ENCODE measurements around the gene SLC7A14.

Gene SLC7A14

DNA sequence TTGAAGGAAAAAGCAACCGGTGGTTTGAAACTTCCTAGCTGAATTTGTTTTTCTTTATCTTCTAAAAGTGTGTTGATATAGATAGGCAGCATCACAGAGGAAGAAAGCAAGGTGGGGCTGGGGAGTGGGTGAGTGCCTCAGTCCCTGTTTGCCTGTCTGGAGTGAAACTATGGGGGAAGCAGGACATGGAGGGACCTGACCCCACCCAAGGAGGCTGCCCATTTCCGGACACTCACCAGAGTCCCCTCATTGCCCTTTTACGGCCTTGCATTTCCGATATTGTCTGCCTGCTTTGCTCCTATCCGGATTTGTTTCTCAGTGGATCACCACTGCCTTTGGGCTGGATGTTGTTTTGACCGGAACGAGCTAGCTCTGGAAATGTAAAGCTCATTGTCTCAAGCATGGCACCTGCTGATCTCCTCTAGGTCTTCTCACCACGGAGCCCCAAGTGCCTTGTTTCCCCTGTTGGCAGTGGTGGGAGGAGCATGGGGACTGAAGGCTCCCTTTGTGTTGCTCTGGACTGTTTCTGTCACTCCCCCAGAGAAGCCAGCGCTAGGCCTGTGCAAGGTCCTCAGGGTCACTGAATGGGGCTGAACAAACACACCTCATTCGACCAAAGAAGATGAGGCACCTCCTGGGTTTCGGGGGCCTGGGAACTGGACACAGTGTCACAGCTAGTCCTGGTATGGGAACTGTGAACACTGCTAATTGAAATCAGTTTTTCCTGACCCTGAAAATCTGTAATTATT, 160.2 kb downstream of the SLC7A14 start:
- no peak overlapping the region for H3K4ac ChIP-seq (ENCODE audit: low read depth, low read length)
- peaks cover 2% of the 10 kb centered on the region for H3K79me1 ChIP-seq (ENCODE audit: low read length)
- H3K4me3 ChIP-seq (ENCODE audit: low read length): no peak overlapping the region
- no peak overlapping the region for H2AK5ac ChIP-seq (ENCODE audit: low read length)
- H2BK5ac ChIP-seq (ENCODE audit: low read length): no peak overlapping the region
- H4K5ac ChIP-seq (ENCODE audit: low read length): no peak overlapping the region
- no peak overlapping the region for H3K23ac ChIP-seq (ENCODE audit: low read length)
- peak overlapping the region; percentile 16 for H3K27ac ChIP-seq (ENCODE audit: low read depth, low read length)
- no peak overlapping the region for H3K4me2 ChIP-seq (ENCODE audit: low read length)
- peaks cover 6% of the 10 kb centered on the region for H3K36me3 ChIP-seq (ENCODE audit: control insufficient read depth, insufficient read depth, low read length)
- peak overlapping the region; percentile 5 for H3K56ac ChIP-seq (ENCODE audit: low read length)
- no peak overlapping the region for H3K18ac ChIP-seq (ENCODE audit: low read length)
- no peak overlapping the region for H4K8ac ChIP-seq (ENCODE audit: low read depth, low read length)
- no peak overlapping the region for H2BK15ac ChIP-seq (replicated peaks; ENCODE audit: low read depth)
- no peak overlapping the region for H3K9ac ChIP-seq (ENCODE audit: low read length)
- WGBS (ENCODE audit: extremely low coverage, insufficient coverage, low lambda C conversion rate): no CpG with 5 or more reads among the region's 11 CpGs
- DNase-seq: peak; percentile 53
- H2BK120ac ChIP-seq (ENCODE audit: low read depth, low read length): no peak overlapping the region
- H3K4me1 ChIP-seq (ENCODE audit: control insufficient read depth, low read depth, low read length): peaks cover 4% of the 10 kb centered on the region
- no peaks in the 10 kb centered on the region for H3K27me3 ChIP-seq (ENCODE audit: insufficient read depth, low read length, poor library complexity)
- H3K79me2 ChIP-seq (ENCODE audit: control insufficient read depth, insufficient read depth, low read length): peaks cover 3% of the 10 kb centered on the region

DNA sequence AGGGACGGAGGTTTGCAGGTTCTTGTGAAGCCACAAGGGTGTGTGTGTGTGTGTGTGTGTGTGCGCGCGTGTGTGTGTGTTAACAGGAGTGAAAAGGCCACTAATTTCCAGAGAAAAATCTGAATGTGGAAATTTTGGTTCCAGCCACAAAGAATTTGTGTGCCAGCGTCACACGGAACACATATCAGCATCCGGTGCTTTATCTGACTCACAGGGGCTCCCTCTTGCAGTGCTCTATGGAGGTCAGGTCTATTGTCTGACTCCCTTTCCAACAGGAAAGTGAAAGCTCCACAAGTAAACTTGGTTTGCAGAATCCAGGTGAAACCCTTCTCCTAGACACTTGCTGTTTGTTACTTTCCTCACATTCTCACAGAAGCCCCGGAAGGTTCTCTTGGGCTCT, 161.0 kb downstream of the SLC7A14 start:
- no peak overlapping the region for H3K9ac ChIP-seq (ENCODE audit: low read length)
- H3K27ac ChIP-seq (ENCODE audit: low read depth, low read length): no peak overlapping the region
- WGBS (ENCODE audit: extremely low coverage, insufficient coverage, low lambda C conversion rate): no CpG with 5 or more reads among the region's 8 CpGs
- no peak for DNase-seq
- peaks cover 6% of the 10 kb centered on the region for H3K36me3 ChIP-seq (ENCODE audit: control insufficient read depth, insufficient read depth, low read length)
- H2BK15ac ChIP-seq (replicated peaks; ENCODE audit: low read depth): no peak overlapping the region
- no peak overlapping the region for H3K18ac ChIP-seq (ENCODE audit: low read length)
- H3K27me3 ChIP-seq (ENCODE audit: insufficient read depth, low read length, poor library complexity): no peaks in the 10 kb centered on the region
- no peak overlapping the region for H2AK5ac ChIP-seq (ENCODE audit: low read length)
- no peak overlapping the region for H4K5ac ChIP-seq (ENCODE audit: low read length)
- no peak overlapping the region for H3K56ac ChIP-seq (ENCODE audit: low read length)
- H2BK5ac ChIP-seq (ENCODE audit: low read length): no peak overlapping the region
- H3K4me1 ChIP-seq (ENCODE audit: control insufficient read depth, low read depth, low read length): peaks cover 7% of the 10 kb centered on the region
- no peak overlapping the region for H4K8ac ChIP-seq (ENCODE audit: low read depth, low read length)
- no peak overlapping the region for H3K23ac ChIP-seq (ENCODE audit: low read length)
- H3K4ac ChIP-seq (ENCODE audit: low read depth, low read length): no peak overlapping the region
- no peak overlapping the region for H3K4me2 ChIP-seq (ENCODE audit: low read length)
- no peak overlapping the region for H2BK120ac ChIP-seq (ENCODE audit: low read depth, low read length)
- no peak overlapping the region for H3K4me3 ChIP-seq (ENCODE audit: low read length)
- H3K79me1 ChIP-seq (ENCODE audit: low read length): peaks cover 4% of the 10 kb centered on the region
- H3K79me2 ChIP-seq (ENCODE audit: control insufficient read depth, insufficient read depth, low read length): peaks cover 3% of the 10 kb centered on the region

GRCh38 chr3:170423001-170423615, 162.8 kb downstream of the SLC7A14 start:
- H3K18ac ChIP-seq (ENCODE audit: low read length): no peak overlapping the region
- H2BK120ac ChIP-seq (ENCODE audit: low read depth, low read length): no peak overlapping the region
- WGBS (ENCODE audit: extremely low coverage, insufficient coverage, low lambda C conversion rate): no CpG with 5 or more reads among the region's 8 CpGs
- H3K27ac ChIP-seq (ENCODE audit: low read depth, low read length): no peak overlapping the region
- H2BK5ac ChIP-seq (ENCODE audit: low read length): no peak overlapping the region
- no peaks in the 10 kb centered on the region for H3K27me3 ChIP-seq (ENCODE audit: insufficient read depth, low read length, poor library complexity)
- H3K4me1 ChIP-seq (ENCODE audit: control insufficient read depth, low read depth, low read length): peaks cover 9% of the 10 kb centered on the region
- H2AK5ac ChIP-seq (ENCODE audit: low read length): peak overlapping the region; percentile 49
- H3K4me2 ChIP-seq (ENCODE audit: low read length): no peak overlapping the region
- no peak overlapping the region for H4K8ac ChIP-seq (ENCODE audit: low read depth, low read length)
- H3K4ac ChIP-seq (ENCODE audit: low read depth, low read length): no peak overlapping the region
- no peak overlapping the region for H3K23ac ChIP-seq (ENCODE audit: low read length)
- peaks cover 3% of the 10 kb centered on the region for H3K79me2 ChIP-seq (ENCODE audit: control insufficient read depth, insufficient read depth, low read length)
- no peak overlapping the region for H3K9ac ChIP-seq (ENCODE audit: low read length)
- H3K36me3 ChIP-seq (ENCODE audit: control insufficient read depth, insufficient read depth, low read length): peaks cover 6% of the 10 kb centered on the region
- H4K5ac ChIP-seq (ENCODE audit: low read length): no peak overlapping the region
- no peak overlapping the region for H2BK15ac ChIP-seq (replicated peaks; ENCODE audit: low read depth)
- H3K56ac ChIP-seq (ENCODE audit: low read length): no peak overlapping the region
- peaks cover 4% of the 10 kb centered on the region for H3K79me1 ChIP-seq (ENCODE audit: low read length)
- H3K4me3 ChIP-seq (ENCODE audit: low read length): no peak overlapping the region
- no peak for DNase-seq

GRCh38 chr3:170421758-170422157, 164.1 kb downstream of the SLC7A14 start:
- no CpG with 5 or more reads among the region's 2 CpGs for WGBS (ENCODE audit: extremely low coverage, insufficient coverage, low lambda C conversion rate)
- no peak overlapping the region for H3K23ac ChIP-seq (ENCODE audit: low read length)
- H3K4me1 ChIP-seq (ENCODE audit: control insufficient read depth, low read depth, low read length): peaks cover 17% of the 10 kb centered on the region
- H3K4me2 ChIP-seq (ENCODE audit: low read length): peak overlapping the region; percentile 4
- H4K8ac ChIP-seq (ENCODE audit: low read depth, low read length): no peak overlapping the region
- H3K4ac ChIP-seq (ENCODE audit: low read depth, low read length): no peak overlapping the region
- peak overlapping the region; percentile 27 for H3K9ac ChIP-seq (ENCODE audit: low read length)
- no peak overlapping the region for H4K5ac ChIP-seq (ENCODE audit: low read length)
- peak overlapping the region; percentile 40 for H3K56ac ChIP-seq (ENCODE audit: low read length)
- no peaks in the 10 kb centered on the region for H3K27me3 ChIP-seq (ENCODE audit: insufficient read depth, low read length, poor library complexity)
- H2BK15ac ChIP-seq (replicated peaks; ENCODE audit: low read depth): no peak overlapping the region
- no peak overlapping the region for H2BK120ac ChIP-seq (ENCODE audit: low read depth, low read length)
- peaks cover 6% of the 10 kb centered on the region for H3K36me3 ChIP-seq (ENCODE audit: control insufficient read depth, insufficient read depth, low read length)
- H3K4me3 ChIP-seq (ENCODE audit: low read length): no peak overlapping the region
- H3K27ac ChIP-seq (ENCODE audit: low read depth, low read length): no peak overlapping the region
- no peak for DNase-seq
- no peak overlapping the region for H3K18ac ChIP-seq (ENCODE audit: low read length)
- H2AK5ac ChIP-seq (ENCODE audit: low read length): peak overlapping the region; percentile 85
- H3K79me2 ChIP-seq (ENCODE audit: control insufficient read depth, insufficient read depth, low read length): peaks cover 3% of the 10 kb centered on the region
- peaks cover 4% of the 10 kb centered on the region for H3K79me1 ChIP-seq (ENCODE audit: low read length)
- no peak overlapping the region for H2BK5ac ChIP-seq (ENCODE audit: low read length)

DNA sequence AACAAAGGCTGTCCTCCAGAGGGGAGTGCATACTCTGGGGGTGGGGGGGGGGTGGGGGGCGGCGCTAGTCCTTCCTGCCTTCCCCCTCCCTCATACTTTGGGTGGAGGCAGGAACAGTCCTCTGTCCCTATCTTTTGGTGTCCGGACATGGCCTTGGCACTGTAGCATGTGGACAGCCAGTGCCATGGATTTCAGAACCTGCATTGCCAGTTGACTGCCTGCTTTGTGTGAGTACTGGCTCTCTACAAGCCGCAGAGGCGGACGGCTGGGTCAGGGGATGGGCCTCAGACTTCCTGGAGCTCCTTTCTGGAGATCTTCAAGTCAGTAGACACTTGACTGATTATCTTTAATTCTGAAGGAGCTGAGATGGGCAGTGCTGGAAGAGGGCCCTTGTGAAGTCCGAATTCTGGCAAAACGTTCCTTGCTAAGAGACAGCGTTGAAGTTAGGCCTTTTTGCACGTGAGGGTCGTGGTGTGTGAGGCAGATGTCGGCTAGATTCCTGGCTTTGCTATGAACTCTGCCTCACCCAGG, 164.7 kb downstream of the SLC7A14 start:
- no peak overlapping the region for H2AK5ac ChIP-seq (ENCODE audit: low read length)
- peak overlapping the region; percentile 28 for H3K18ac ChIP-seq (ENCODE audit: low read length)
- peak overlapping the region; percentile 65 for H3K4ac ChIP-seq (ENCODE audit: low read depth, low read length)
- peaks cover 17% of the 10 kb centered on the region for H3K4me1 ChIP-seq (ENCODE audit: control insufficient read depth, low read depth, low read length)
- H3K27me3 ChIP-seq (ENCODE audit: insufficient read depth, low read length, poor library complexity): no peaks in the 10 kb centered on the region
- no peak overlapping the region for H4K8ac ChIP-seq (ENCODE audit: low read depth, low read length)
- peak overlapping the region; percentile 35 for H3K9ac ChIP-seq (ENCODE audit: low read length)
- peaks cover 5% of the 10 kb centered on the region for H3K36me3 ChIP-seq (ENCODE audit: control insufficient read depth, insufficient read depth, low read length)
- no peak overlapping the region for H4K5ac ChIP-seq (ENCODE audit: low read length)
- no CpG with 5 or more reads among the region's 12 CpGs for WGBS (ENCODE audit: extremely low coverage, insufficient coverage, low lambda C conversion rate)
- no peak overlapping the region for H2BK15ac ChIP-seq (replicated peaks; ENCODE audit: low read depth)
- peak overlapping the region; percentile 75 for H3K56ac ChIP-seq (ENCODE audit: low read length)
- no peak for DNase-seq
- H3K79me2 ChIP-seq (ENCODE audit: control insufficient read depth, insufficient read depth, low read length): peaks cover 3% of the 10 kb centered on the region
- H3K4me2 ChIP-seq (ENCODE audit: low read length): no peak overlapping the region
- no peak overlapping the region for H2BK5ac ChIP-seq (ENCODE audit: low read length)
- no peak overlapping the region for H3K27ac ChIP-seq (ENCODE audit: low read depth, low read length)
- H3K79me1 ChIP-seq (ENCODE audit: low read length): peaks cover 4% of the 10 kb centered on the region
- no peak overlapping the region for H2BK120ac ChIP-seq (ENCODE audit: low read depth, low read length)
- no peak overlapping the region for H3K4me3 ChIP-seq (ENCODE audit: low read length)
- H3K23ac ChIP-seq (ENCODE audit: low read length): no peak overlapping the region
